Measurements from ENCODE around the gene IVD.

DNA sequence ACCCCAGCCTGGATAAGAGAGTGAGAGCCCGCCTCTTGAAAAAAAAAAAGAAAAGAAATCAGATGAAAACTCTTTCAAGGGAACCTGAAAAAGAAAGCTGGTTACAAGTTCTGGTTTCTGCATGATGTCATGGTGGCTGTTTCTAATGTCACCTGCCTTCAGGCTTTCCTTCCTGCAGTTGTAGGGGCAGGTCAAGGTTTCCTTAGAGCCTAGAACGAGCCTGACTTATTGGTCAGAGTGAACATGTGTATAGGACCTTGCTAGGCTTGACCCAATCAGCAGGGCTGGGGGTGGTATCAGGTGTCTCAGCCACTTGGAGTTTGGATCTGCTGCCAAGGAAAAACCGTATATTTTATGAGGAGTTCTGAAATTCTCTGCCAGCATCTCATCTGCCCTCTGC is 3.8 kb downstream of the IVD start:
- no peak for TF ChIP-seq EZH2 (IDR thresholded peaks at IDR 0.05)
- TF ChIP-seq POLR2AphosphoS5 (IDR thresholded peaks at IDR 0.05; ENCODE audit: borderline replicate concordance, low read depth, low read length): no peak
- TF ChIP-seq FOXP2 (optimal IDR thresholded peaks at IDR 0.05; ENCODE audit: control extremely low read depth, extremely low read length, insufficient read depth): no peak
